ENCODE measurements around the gene PASK. TPM values are rescaled to one million over a fixed set of nuclear protein-coding genes. Genes with fewer than 3 reads are reported as not detected.

Gene PASK
- total and polyA plus RNA-seq, 2 donors (not counting 1 experiment from before 2014, with no cell fraction given): 48.2 to 144 TPM

- no peaks in the 10 kb centered on the region for H4K20me1 ChIP-seq (ENCODE audit: control insufficient read depth, insufficient read depth, low read length, poor library complexity, severe bottlenecking)
- intact Hi-C loops (cut with micrococcal nuclease): no loop called here
- H3K27me3 ChIP-seq (replicated peaks in 1 of 4; ENCODE audit: control extremely low read depth in 1 of 4, control insufficient read depth in 3 of 4, insufficient read depth in 4 of 4, low read length in 3 of 4): no peaks in the 10 kb centered on the region
- peaks cover 0 to 4% of the 10 kb centered on the region in 2 experiments for H3K36me3 ChIP-seq (replicated peaks in 1 of 2; ENCODE audit: control extremely low read depth in 1 of 2, control insufficient read depth in 1 of 2, extremely low read depth in 1 of 2, insufficient read depth in 2 of 2, low read length in 1 of 2)
- 86% methylated on average over 3 of the region's 4 CpGs for WGBS (ENCODE audit: insufficient coverage)
- CTCF ChIA-PET: interaction anchor here (1.8 to 4.5 kb wide), 3 partner anchors 38 to 70 kb away, joined by 4 to 101 read pairs (median 16); no protein-coding TSS in a partner anchor
- Mint-ChIP-seq H3K27me3 (no peaks in the 10 kb centered on the region), H3K27ac (no peak overlapping the region), H3K4me3 (peak overlapping the region; percentile 96), H3K9me3 (ENCODE audit: insufficient read depth) (no peaks in the 10 kb centered on the region), H3K4me1 (peaks cover 34% of the 10 kb centered on the region)
- H3K79me2 ChIP-seq (ENCODE audit: control insufficient read depth, insufficient read depth, low read length): peaks cover 48% of the 10 kb centered on the region
- peaks cover 12 to 20% of the 10 kb centered on the region in 2 donors for H3K4me1 ChIP-seq (ENCODE audit: control insufficient read depth in 2 of 2, insufficient read depth in 2 of 2, low read length in 2 of 2)
- no peak overlapping the region for H3K27ac ChIP-seq (ENCODE audit: low read length in 2 of 2)
- H3K4me2 ChIP-seq (replicated peaks; ENCODE audit: low read depth, low read length, poor library complexity, severe bottlenecking): peak overlapping the region; percentile 99
- DNase-seq (no peak), ATAC-seq (ENCODE audit: low read depth) (no peak)
- H3K9ac ChIP-seq (ENCODE audit: low read length): peak overlapping the region; percentile 85
- no peak for TF ChIP-seq EZH2 (IDR thresholded peaks at IDR 0.05; ENCODE audit: borderline replicate concordance, insufficient read depth, low read depth, low read length, poor library complexity, severe bottlenecking)
- no peak for TF ChIP-seq CTCF (IDR thresholded peaks at IDR 0.05)
- peak overlapping the region in 1 of 5 experiments; percentile 84 for H3K4me3 ChIP-seq (ENCODE audit: control extremely low read depth in 1 of 5, extremely low read depth in 1 of 5, insufficient read depth in 1 of 5, low read depth in 2 of 5, low read length in 4 of 5)
- peak overlapping the region; percentile 99 for H2AFZ ChIP-seq (ENCODE audit: insufficient read depth, low read depth, low read length, poor library complexity, severe bottlenecking)
- H3K9me3 ChIP-seq (ENCODE audit: control extremely low read depth in 1 of 3, control insufficient read depth in 2 of 3, insufficient read depth in 1 of 3, low read length in 2 of 3): no peaks in the 10 kb centered on the region
- POLR2A ChIA-PET: interaction anchor here (1.4 kb wide), 1 partner anchor 68 kb away, joined by 4 read pairs; no protein-coding TSS in a partner anchor
Observed at GRCh38 chr2:241148239-241148638, 1.0 kb downstream of the PASK start.

DNA sequence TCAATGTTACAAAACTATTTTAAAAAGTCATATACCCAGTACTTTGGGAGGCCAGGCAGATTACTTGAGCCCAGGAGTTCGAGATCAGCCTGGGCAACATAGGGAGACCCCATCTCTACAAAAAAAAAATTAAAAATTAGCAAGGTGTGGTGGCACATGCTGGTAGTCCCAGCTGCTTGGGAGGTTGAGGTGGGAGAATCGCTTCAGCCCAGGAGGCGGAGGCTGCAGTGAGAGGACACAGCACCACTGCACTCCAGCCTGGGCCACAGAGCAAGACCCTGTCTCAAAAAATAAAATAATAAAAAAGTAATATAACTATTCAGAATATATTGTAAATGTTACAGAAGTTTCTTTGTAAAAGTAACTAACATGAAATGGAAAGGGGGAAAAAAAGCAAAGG lies 1.9 kb downstream of the PASK start:
- no peaks in the 10 kb centered on the region for H3K27me3 ChIP-seq (replicated peaks in 1 of 4; ENCODE audit: control extremely low read depth in 1 of 4, control insufficient read depth in 3 of 4, insufficient read depth in 4 of 4, low read length in 3 of 4)
- ChIA-PET POLR2A (no interaction called here), CTCF (interaction anchor here (0.8 to 1.2 kb wide), 2 partner anchors 9 to 69 kb away, joined by 3 to 4 read pairs; no protein-coding TSS in a partner anchor)
- ATAC-seq (ENCODE audit: low read depth) (no peak), DNase-seq (no peak)
- Mint-ChIP-seq H3K27me3 (no peaks in the 10 kb centered on the region), H3K4me3 (peak overlapping the region; percentile 96), H3K9me3 (ENCODE audit: insufficient read depth) (no peaks in the 10 kb centered on the region), H3K4me1 (peaks cover 33% of the 10 kb centered on the region), H3K27ac (no peak overlapping the region)
- H4K20me1 ChIP-seq (ENCODE audit: control insufficient read depth, insufficient read depth, low read length, poor library complexity, severe bottlenecking): no peaks in the 10 kb centered on the region
- H3K4me2 ChIP-seq (replicated peaks; ENCODE audit: low read depth, low read length, poor library complexity, severe bottlenecking): no peak overlapping the region
- no CpG with 5 or more reads among the region's 3 CpGs for WGBS (ENCODE audit: insufficient coverage)
- peaks cover 0 to 8% of the 10 kb centered on the region in 2 experiments for H3K36me3 ChIP-seq (replicated peaks in 1 of 2; ENCODE audit: control extremely low read depth in 1 of 2, control insufficient read depth in 1 of 2, extremely low read depth in 1 of 2, insufficient read depth in 2 of 2, low read length in 1 of 2)
- no peak overlapping the region for H3K9ac ChIP-seq (ENCODE audit: low read length)
- no peak overlapping the region for H3K4me3 ChIP-seq (ENCODE audit: control extremely low read depth in 1 of 5, extremely low read depth in 1 of 5, insufficient read depth in 1 of 5, low read depth in 2 of 5, low read length in 4 of 5)
- peaks cover 51% of the 10 kb centered on the region for H3K79me2 ChIP-seq (ENCODE audit: control insufficient read depth, insufficient read depth, low read length)
- TF ChIP-seq EZH2 (IDR thresholded peaks at IDR 0.05; ENCODE audit: borderline replicate concordance, insufficient read depth, low read depth, low read length, poor library complexity, severe bottlenecking) (no peak), CTCF (IDR thresholded peaks at IDR 0.05) (no peak)
- no peak overlapping the region for H2AFZ ChIP-seq (ENCODE audit: insufficient read depth, low read depth, low read length, poor library complexity, severe bottlenecking)
- H3K27ac ChIP-seq (ENCODE audit: low read length in 2 of 2): no peak overlapping the region
- H3K4me1 ChIP-seq (ENCODE audit: control insufficient read depth in 2 of 2, insufficient read depth in 2 of 2, low read length in 2 of 2): peaks cover 12 to 20% of the 10 kb centered on the region in 2 donors
- no peaks in the 10 kb centered on the region for H3K9me3 ChIP-seq (ENCODE audit: control extremely low read depth in 1 of 3, control insufficient read depth in 2 of 3, insufficient read depth in 1 of 3, low read length in 2 of 3)
- intact Hi-C loops (cut with micrococcal nuclease): no loop called here

Data from B cell (primary cell).